NCI-H2107 (cell line): Measurements from ENCODE around the gene PURA.

Experiments used
- DNase-seq: peaks from one replicate; lab custom pipeline; 2025; lab: John Stamatoyannopoulos, UW

PURA gene

DNA sequence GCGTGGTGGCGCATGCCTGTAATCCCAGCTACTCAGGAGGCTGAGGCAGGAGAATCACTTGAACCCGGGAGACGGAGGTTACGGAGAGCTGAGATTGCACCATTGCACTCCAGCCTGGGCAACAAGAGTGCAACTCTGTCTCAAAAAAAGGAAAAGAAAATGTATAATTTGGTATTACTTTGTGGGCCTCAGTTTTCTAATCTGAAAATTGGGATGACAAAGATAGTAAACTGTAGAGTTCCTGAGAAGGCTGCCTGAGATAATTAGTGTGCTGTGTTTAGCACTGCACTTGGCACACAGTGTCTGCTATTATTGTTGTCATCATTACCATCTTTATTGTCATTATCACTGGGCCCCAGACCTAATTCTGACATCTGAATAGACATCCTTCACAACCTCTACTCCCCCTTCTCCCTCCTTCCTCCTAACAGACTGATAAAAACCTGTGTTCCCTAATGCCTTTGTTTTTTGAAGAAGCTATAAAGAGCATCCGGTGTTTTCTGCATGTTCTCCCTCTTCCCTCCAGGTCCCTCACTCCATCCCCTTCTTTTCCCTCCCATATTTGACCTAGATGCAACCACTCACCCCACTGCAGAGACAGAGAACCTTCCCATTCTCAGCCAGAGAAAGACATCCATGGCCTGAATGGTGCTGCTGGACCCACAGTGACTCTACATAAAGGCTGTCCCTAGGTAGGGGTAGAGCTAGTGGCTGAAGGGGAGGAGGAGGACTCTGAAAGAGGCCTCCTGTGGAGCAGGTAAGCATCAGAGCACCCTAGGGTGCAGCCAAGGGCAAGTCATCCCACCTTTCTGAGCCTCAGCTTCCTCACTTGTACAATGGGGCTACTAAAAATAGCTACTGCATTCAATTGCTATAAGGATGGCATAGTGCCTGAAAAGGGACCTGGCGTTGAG, 45.4 kb downstream of the PURA start:
- DNase-seq = no peak

- DNase-seq = no peak
Observed at GRCh38 chr5:140162275-140162674, 48.4 kb downstream of the PURA start.

GRCh38 chr5:140162781-140163180, 48.9 kb downstream of the PURA start:
- DNase-seq = no peak

DNA sequence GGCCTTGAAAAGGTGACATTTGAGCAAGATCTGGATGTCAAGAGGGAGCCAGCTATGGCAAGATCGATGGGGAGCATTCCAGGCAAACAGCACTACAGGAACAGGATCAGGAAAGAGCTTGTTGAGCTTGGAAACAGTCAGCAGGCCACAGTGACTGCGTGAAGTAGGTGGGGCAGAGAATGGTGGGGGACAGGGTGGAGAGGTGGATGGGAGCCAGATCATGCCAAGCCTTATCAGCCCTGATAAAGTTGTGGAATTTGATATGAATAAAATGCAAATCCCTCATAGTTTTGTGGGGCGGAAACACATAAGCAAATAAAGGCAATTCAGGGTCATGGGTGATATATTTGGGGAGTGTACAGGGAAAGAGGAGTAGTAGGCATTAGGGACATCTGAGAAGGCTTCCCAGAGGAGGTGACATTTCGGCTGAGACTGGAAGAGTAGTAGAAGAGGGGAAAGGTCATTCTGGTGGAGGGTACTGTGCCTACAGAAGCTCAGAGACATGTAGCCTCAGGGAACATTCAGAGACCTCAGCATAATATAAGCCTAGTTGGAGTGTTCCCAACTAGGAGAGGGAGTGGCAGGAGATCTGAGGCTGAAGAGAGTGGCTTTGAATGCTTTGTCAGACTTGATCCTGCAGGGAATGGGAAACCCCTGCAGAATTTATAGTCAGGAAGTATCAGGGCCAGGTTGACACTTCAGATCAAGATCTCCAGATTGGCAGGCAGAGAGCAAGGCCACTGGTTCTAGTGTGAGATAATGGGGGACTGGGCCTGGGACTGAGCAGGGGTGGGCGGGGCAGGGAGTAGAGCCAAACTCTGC, 51.4 kb downstream of the PURA start:
- DNase-seq = no peak

- no peak for DNase-seq
Observed at GRCh38 chr5:140165923-140166270, 52.0 kb downstream of the PURA start.

DNA sequence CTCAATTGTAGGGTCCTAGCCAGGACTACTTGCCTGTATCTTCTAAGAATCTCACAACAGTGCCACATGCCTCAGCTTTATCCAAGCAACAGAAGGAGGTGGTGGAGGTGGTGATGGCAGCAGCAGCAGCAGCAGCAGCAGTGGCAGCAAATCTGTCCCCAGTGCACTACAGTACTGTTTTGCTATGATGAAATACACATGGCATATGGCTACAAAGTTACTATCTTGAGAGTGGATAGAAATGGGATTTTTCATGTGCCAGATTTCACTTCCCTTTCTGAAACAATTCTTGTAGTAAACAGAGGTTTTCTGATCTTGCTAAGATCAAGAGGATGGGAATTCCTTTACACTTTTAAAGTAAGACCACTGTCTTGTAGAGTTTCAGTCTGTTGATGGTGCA, 53.0 kb downstream of the PURA start:
- DNase-seq = no peak

DNA sequence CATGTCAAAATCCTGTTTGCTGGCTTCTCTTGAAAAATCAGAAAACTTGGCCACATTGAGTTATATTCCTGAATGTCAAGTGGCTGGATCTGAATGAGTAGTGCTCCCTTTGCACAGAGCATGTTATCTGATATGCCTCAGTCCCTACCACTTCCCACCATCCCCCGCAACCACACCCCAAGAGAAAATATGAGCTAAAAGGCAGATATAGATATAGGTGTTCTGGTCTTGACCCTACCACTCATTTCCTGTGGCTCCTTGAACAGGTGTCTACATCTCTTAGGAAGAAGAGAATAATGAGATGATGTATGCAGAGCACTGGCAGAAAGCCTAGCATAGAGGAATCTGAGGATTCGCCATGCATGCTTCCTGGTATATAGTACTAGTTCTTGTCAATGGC, 54.5 kb downstream of the PURA start:
- DNase-seq = no peak

- DNase-seq = no peak
Observed at GRCh38 chr5:140169410-140169809, 55.5 kb downstream of the PURA start.

DNA sequence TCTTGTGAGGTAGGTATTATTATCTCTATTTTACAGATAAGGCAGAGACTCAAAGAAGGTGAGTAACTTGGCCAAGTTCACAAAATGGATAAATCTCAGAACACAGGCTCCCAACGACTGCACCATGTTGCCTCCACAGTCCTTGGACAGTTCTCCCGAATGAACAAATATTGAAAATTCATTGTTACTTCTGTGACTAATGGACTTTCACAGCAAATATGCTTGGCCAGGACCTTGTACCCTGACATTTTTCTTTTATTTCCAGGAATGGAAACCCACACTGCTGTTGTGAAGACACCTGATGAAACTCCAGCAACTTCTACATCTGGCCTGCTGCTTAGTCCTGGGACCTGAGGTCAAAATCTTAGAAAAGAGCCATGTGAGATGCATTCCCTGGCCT, 58.6 kb downstream of the PURA start:
- DNase-seq = no peak

GRCh38 chr5:140174014-140174413, 60.1 kb downstream of the PURA start:
- DNase-seq = no peak

- DNase-seq = peak; percentile 89
Observed at GRCh38 chr5:140174465-140175366, 60.8 kb downstream of the PURA start, which contains the start of gene CYSTM1. TSS of gene CYSTM1 (plus strand) at chr5:140175188. CDS start at chr5:140194466, 19,278 bp downstream.
